HG03097 (cell line): ENCODE data around the gene JMJD1C.
A peak's percentile ranks its signal among the peaks of the same experiment; 100 is the strongest.

Source experiments
- ATAC-seq: cut with Tn5 transposase; IDR thresholded peaks from one replicate; pipeline ENCODE4 v1.9.1; 2021; ENCODE audit not compliant: unreplicated experiment, low FRiP score

JMJD1C gene

DNA sequence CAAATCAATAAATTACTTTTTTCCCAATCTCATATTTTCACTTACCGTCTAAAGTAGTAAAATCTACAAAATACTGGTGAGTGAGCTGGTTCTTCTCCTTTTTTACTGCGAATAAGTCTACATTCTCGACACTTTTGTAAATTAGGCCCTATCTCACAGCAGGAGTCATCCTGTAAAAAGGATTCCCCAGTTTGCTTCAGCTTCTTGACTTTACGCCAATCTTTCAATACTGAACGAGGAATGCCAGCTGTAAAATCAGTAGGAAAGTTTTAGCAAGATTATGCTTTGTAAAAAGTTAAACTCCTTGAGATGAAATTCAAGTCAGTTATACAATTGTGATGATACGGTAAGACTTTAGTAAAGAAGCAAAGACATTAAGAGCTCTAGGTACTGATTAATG lies 265.3 kb downstream of the JMJD1C start:
- no peak for ATAC-seq

DNA sequence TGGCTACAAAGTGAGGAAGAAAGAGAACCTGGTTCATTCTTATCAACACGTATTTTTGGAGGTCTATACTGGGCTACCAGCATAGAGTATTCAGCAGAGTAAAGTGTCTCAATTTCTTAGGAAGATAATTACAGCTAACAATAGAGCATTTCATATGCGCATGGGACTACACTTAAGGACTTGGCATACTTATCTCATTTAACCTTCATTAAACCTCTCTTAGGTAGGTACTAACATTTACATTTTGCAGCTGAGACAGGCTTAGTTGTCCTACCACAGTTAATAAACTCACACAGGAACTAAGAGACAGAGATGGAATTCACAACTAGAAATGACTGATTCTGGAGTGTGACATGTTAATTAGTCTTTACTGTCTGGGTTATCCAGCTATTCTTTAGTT lies 266.1 kb downstream of the JMJD1C start:
- no peak for ATAC-seq

DNA sequence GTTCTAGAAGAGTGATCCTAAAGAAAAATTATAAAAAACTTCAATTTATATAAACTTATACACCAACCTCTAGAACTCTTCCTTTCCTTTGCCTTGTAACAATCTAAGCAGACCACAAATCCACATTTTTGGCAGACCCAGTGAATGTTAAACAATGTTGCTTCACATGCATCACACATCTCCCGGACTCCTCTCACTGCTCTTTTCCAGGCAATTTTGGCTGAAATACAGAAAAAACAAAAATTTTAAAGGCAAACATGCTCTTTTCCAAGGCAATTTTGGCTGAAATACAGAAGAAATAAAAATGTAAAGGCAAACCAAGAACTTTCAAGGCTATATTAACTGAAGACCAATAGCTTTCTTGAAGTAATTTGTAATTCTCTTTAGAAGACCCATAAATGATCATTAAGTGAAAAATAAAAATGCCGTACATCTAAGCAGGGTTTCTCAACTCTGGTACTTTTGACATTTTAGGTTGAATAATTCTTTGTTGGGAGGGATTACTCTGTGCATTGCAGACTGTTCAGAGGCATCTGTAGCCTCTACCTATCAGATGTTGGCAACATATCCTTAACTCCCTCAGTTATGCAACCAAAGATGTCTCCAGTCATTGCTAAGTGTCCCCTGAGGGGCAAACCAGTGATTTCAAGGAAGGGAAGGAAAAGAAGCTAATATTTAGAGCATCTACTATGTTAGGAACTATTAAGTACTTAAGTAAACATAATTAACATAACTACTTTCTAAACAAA lies 268.3 kb downstream of the JMJD1C start:
- ATAC-seq, result no peak

DNA sequence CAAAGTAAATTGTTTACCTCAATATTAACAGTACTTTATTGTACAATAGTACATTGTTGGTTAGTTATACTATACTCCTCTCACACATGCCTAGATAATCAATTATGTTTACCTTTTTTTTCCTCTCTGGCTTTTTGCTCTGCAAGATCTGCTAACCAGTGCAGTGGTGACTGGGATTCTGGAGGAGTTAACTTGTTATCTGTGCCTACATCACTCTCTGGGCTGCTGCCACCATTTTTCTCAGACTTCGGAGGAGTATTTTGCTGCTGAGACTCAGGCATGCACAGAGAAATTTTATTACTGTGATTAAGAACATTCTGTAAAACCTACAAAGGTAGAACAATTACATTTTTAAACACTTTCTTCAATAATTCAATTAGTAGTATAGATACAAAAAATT lies 273.0 kb downstream of the JMJD1C start:
- no peak for ATAC-seq

DNA sequence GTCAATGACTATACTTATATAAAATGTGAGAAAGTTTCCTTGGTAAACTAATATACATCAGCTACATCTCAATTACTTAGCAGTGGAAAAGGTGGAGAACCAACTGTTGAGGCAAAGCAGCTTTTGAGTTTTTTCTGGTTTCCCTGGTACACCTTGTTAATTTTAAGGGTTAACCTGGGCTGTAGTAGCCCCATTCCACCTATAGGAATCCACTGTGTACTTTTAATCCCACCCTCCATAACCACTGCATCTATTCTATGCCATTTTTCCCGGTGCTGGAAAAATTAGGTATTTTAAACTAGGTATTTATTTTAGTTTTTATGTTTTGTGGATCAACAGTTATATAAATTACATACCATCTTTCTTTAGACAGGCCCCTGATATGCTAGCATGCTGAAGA lies 290.2 kb downstream of the JMJD1C start:
- ATAC-seq, result no peak

DNA sequence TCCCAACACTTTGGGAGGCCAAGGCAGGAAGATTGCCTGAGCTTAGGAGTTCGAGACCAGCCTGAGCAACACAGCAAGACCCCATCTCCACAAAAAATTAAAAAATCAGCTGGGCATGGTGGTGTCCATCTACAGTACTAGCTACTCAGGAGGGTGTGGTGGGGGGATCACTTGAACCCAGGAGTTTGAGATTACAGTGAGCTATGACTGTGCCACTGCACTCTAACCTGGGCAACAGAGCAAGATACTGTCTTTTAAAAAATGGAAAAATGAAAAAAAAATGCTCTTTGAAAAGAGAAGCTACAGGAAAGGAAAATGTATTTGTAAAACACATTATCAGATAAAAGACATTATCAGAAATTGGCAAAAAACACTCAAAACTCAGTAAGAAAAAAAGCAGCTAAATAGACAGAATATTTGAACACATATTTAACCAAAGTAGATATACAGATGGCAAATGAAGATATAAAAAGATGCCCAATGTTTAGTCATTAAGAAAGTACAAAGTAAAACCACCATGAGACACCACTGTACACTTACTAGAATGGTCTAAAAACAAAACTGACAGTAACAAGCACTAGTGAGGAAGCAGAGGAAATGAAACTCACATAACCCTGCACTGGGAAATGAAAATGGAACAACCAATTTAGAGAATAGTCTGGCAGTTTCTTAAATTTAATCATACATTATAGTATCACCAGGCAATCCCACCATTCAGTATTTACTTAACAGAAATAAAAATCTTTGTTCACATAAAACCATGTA lies 292.1 kb downstream of the JMJD1C start:
- ATAC-seq, result peak; percentile 94

DNA sequence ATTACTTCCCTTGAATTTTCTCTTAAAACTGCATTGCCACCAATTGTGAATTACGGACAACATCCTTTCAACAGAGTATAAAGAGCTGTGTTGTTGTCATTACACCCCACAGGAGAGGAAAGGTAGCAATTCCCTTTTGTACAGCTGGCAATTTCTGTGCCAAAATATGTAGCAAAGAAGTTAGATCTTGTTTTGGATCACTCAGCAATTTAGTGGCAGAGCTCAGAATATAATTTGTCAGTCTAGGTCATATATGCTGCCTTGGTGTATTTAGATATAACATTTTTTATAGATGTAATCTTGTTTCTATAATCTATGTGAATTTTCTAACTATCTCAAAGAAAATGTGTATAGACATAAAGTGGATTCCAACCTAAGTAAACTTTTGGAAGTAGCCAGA lies 293.9 kb downstream of the JMJD1C start:
- no peak for ATAC-seq

DNA sequence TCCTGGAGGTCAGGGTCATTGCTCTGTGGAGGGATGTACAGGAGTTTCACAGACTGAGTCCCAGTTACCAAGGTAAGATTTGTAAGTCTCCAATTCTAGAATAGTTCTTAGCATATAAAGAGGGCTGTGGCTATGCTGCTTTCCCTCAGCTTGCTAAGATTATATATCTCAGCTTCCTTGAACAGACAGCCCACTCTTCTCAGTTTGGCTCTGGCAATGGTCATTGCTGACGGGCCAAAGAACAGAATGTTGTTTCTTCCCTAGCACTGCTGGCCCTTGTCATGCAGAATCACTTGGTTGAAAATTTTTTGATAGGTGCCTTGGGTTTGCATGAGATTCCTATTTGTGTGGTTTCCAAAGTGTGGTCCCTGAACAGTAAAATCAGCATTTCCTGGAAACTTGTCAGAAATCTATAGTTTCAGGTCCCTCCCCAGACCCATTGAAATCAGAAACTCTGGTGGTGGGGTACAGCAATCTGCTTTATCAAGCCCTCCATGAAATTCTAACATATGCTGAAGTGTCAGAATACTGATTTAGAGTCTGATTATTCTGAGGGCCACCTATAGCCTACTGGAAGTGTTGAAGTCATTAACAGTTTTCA lies 294.4 kb downstream of the JMJD1C start:
- no peak for ATAC-seq

DNA sequence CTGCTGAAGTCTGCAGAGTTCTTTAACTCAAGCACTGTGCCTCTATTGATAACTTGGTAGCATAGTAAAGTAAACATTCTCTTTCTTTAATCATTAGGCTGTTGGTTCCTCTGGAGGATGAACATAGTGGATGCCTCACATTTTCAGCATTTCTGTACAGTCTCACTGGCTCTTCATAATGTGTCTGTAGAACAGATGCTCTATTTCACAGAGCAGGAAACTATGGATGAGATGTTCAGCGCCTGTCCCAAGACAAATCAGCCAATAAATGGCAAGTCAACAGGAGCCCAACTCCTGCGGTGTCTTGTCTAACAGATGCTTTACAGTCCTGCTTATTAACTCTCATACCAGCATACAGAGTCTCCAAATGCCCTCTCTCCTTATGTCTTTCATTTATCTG lies 296.2 kb downstream of the JMJD1C start:
- no peak for ATAC-seq

DNA sequence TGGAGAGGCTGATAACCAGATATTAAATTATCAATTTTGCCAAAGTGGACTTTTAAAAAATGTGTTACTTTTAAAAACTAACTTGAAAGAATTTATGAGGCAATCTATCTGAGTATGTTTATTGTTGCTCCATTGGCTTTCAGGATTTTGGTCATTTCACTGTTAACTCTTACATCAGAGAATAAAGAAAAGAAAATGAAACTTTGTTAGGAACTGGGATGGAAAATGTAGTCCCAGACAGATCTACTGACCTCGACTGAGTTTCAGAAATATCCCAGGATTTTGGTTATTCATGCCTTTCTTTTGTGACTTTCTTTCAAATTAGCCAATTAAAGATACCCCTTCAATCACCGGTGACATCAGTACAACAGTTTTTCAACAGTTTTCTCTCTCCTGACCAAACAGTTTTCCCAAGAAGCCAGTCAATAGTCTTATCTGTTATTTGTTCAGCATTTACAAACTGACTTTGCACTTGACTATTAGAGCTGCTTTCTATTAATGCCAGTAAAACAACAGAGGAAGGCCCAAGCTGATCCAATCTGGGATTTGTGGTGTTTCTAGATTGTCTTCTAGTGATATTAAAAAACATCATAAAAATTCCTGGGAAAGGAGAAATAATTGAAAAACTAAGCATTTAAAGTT lies 296.8 kb downstream of the JMJD1C start:
- no peak for ATAC-seq

DNA sequence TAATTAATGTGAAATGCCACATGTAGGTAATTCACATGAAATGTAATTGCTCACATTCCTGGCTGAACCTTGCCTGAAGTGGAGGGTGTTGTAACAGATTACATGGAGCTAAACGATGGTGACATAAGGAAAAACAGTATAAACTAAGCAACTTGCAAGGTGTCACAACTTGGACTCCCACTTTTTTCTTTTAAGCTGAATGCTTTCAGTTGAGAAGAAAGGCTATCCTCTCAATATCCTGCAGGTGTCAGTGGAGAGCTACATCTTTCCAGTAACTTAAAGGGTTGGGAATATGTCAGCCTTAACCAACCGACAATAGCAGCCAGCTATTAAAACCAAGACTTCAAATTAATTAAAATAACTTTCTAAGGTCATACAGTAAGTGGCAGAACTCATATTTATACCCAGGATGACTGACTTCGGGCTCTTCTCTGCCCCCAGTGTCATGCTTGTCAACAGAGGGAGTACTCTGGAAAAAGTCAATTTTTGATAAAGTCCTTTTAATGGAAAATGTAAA lies 299.0 kb downstream of the JMJD1C start:
- ATAC-seq, result no peak

DNA sequence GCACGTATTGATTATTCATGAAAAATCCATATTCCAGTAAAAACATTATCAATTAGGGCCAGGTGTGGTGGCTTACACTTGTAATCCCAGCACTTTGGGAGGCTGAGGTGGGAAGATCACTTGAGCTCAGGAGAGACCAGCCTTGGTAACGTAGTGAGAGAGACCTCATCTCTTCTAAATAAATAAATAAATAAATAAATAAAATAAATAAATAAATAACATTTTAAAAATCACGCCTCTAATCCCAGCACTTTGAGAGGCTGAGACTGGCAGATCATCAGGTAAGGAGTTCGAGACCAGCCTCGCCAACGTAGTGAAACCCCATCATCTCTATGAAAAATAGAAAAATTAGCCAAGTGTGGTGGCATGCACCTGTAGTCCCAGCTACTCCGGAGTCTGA lies 300.5 kb downstream of the JMJD1C start:
- no peak for ATAC-seq

DNA sequence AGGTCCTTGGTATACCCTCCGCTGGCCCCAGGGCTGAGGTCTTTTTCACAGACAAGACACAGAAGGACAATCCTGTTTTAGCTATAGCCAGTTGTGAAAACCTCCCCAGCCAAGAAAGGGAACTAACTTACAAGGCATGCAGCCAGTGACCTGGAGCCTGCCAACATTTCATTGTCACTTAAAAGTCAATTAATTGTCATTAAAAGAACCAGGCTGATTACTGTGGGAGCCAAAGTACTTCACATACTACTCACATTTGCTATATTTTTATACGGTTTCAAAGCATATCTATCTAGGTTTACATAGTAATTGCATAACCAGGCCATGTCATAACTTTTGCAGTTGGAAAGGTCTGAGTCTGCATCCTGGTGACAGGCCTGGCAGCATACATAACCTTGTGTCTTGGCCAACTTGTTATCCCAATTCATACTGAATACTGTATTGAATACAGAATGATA lies 301.6 kb downstream of the JMJD1C start:
- ATAC-seq, result no peak

DNA sequence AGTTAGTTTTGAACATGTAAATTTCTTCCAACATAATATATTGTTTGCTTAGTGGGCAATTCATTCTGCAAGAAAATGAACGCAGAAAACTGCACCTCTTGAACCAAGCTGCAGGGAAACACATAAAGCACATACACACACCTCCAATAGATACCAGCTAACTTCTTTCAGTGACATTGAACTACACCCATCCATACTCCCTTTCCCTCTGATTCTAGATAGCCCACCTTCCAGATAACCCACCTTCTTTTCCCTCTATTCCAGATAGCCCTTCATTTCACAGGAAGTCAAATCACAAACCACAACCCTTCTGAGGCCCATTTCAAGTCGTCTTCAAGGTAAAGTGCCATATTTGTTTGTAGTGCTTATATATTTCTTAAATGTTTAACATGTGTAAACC lies 304.2 kb downstream of the JMJD1C start:
- ATAC-seq, result no peak

DNA sequence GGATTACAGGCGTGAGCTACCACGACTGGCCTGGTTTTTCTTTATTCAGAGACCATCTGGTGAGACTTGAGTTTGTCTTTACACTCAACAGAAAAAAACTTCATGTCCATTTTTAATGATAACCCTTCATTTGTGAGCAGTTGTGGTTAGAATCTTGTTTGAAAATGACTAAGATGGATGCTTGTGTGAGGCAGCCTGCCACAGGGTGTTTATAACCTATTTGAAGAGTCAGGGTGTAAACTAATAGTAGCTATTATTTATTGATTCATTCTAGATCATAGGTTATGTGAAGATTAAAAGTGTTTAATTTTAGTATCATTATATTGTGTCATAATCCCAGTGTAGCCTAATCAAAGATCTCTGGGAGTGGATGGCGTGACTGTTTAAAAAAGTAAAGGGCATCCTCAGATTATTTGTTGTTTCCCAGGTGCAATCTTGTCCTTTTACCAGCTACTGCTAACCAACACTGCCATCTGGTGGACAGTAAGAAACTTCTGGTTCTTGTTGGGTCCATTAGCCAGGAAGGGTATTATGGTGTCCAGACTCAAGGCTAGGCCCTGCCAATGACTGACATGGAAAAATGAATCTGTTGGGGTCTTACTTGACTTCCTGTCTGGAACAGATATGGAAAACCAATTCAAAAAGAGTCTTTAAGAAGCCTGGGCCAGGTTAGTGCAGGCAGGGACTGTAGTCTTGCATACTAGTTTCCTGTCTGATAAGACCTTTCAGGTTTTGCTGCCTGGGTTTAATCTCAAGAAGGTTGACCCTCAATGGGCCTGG lies 307.7 kb downstream of the JMJD1C start:
- peak; percentile 70 for ATAC-seq

DNA sequence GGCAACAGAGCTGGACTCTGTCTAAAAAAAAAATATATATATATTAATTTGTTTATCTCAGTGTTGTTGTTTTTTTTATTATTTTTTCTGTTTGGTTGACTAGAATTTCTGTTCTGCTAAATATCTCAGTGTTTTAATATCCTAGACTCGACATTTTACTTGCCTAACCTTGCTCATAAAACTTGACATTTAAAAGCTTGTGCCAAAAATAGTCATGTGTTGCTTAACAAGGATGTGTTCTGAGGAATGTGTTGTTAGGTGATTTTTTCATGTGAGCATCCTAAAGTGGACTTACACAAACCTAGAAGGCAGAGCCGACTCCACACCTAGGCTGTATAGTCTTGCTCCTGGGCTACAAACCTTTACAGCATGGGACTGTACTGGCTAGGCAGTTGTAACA lies 309.5 kb downstream of the JMJD1C start:
- no peak for ATAC-seq

DNA sequence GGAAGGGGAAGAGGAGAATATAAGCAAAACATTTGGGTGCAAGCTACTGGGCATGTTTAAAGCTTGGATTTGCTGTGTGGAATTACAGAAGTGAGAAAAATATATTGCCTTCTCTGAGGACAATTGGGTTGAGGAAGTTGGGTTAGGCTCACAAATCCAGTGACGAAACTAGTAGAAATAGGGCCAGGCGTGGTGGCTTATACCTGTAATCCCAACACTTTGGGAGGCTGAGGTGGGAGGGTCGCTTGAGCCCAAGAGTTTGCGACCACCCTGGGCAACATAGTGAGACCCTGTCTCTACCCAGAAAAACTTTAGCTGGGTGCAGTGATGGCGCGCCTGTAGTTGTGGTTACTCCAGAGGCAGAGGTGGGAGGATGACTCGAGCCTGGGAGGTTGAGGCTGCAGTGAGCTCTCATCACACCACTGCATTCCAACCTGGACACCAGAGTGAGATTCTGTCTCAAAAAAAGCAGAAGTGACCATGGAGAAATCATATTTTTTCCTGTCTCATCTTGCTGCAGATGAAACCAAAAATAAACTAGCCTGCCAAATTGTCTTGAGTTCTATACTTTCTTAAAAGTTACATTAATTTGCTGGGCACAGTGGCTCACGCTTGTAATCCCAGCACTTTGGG lies 310.3 kb downstream of the JMJD1C start:
- ATAC-seq, result no peak

DNA sequence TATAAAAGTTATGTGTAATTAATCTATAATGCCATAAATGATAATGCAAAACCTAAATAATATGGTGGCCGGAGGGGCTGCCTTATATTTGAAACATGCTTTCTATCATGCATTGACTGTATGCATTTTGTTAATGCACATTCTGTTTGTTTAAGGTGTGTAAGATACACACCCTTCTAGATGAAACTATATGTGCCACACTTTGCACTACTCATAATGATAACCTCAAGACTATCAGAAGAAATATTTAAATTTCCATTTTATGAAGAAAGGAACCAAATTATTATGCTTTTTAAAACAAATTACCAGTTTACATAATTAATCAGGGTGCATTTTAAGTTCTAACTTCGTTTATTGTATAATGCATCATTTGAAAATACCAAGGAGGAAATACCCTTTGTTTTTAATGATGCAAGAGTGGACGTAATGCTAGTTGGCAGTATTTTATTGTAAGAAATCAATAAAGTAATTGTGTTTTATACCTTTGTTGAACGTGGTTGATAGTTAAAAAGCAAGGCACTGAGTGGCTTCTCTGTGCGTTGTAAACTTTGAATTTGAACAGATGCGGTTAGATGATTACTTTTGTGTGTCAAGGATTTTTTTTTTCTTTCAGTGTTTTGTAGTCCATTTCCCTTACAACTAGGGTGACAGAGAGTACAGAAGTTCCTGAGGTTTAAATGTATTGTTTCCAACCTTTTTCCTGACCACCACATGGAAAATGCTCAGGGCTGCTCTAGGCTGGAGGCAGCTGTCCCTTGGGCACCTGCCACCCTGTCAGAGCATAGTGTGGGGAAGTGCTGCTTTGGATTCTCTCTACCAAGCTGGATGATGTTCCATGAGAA lies 311.0 kb downstream of the JMJD1C start:
- ATAC-seq, result no peak
